ENCODE results near the gene KCNH5. TPM values are rescaled to one million over a fixed set of nuclear protein-coding genes. Genes with fewer than 3 reads are reported as not detected.
A peak's percentile ranks its signal among the peaks of the same experiment; 100 is the strongest.

KCNH5 gene
- total RNA-seq, 1 donor from 2014 or later: 3.1 TPM

- Mint-ChIP-seq H3K36me3 (ENCODE audit: insufficient read depth) (no peaks in the 10 kb centered on the region), H3K9me3 (ENCODE audit: low read depth) (no peaks in the 10 kb centered on the region), H3K27me3 (peaks cover 36% of the 10 kb centered on the region), H3K27ac (no peak overlapping the region), H3K4me3 (ENCODE audit: low read depth) (peak overlapping the region; percentile 76), H3K4me1 (ENCODE audit: low read depth) (peaks cover 5% of the 10 kb centered on the region)
- no peak for DNase-seq (ENCODE audit: low spot score, unreplicated experiment)
- TF ChIP-seq, protein P1, sequence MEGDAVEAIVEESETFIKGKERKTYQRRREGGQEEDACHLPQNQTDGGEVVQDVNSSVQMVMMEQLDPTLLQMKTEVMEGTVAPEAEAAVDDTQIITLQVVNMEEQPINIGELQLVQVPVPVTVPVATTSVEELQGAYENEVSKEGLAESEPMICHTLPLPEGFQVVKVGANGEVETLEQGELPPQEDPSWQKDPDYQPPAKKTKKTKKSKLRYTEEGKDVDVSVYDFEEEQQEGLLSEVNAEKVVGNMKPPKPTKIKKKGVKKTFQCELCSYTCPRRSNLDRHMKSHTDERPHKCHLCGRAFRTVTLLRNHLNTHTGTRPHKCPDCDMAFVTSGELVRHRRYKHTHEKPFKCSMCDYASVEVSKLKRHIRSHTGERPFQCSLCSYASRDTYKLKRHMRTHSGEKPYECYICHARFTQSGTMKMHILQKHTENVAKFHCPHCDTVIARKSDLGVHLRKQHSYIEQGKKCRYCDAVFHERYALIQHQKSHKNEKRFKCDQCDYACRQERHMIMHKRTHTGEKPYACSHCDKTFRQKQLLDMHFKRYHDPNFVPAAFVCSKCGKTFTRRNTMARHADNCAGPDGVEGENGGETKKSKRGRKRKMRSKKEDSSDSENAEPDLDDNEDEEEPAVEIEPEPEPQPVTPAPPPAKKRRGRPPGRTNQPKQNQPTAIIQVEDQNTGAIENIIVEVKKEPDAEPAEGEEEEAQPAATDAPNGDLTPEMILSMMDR (IDR thresholded peaks at IDR 0.05; ENCODE audit: unreplicated experiment): no peak
These were observed 1.3 kb upstream of the KCNH5 start for GRCh38 chr14:63046339-63047268.

- Mint-ChIP-seq H3K36me3 (ENCODE audit: insufficient read depth) (no peaks in the 10 kb centered on the region), H3K27me3 (peaks cover 36% of the 10 kb centered on the region), H3K27ac (no peak overlapping the region)
These were observed 508 bp upstream of the KCNH5 start for GRCh38 chr14:63045612-63046320.

GRCh38 chr14:63039866-63040265 is 5.4 kb downstream of the KCNH5 start:
- Mint-ChIP-seq H3K27me3 (peaks cover 25% of the 10 kb centered on the region), H3K4me1 (ENCODE audit: low read depth) (peaks cover 2% of the 10 kb centered on the region), H3K4me3 (ENCODE audit: low read depth) (no peak overlapping the region), H3K36me3 (ENCODE audit: insufficient read depth) (no peaks in the 10 kb centered on the region), H3K27ac (no peak overlapping the region), H3K9me3 (ENCODE audit: low read depth) (no peaks in the 10 kb centered on the region)
- TF ChIP-seq, protein P1 (IDR thresholded peaks at IDR 0.05; ENCODE audit: unreplicated experiment): peak; percentile 82
- DNase-seq (ENCODE audit: low spot score, unreplicated experiment): no peak

More at GRCh38 chr14:63045612-63046320, 508 bp upstream of the KCNH5 start:
- DNase-seq (ENCODE audit: low spot score, unreplicated experiment): peak; percentile 76
- Mint-ChIP-seq H3K9me3 (ENCODE audit: low read depth) (no peaks in the 10 kb centered on the region), H3K4me3 (ENCODE audit: low read depth) (peak overlapping the region; percentile 76), H3K4me1 (ENCODE audit: low read depth) (peaks cover 5% of the 10 kb centered on the region)
- TF ChIP-seq, protein P1 (IDR thresholded peaks at IDR 0.05; ENCODE audit: unreplicated experiment): peak; percentile 46

GRCh38 chr14:63032641-63033040 is 12.6 kb downstream of the KCNH5 start:
- no peaks in the 10 kb centered on the region for H3K27me3 Mint-ChIP-seq
- H3K4me1 Mint-ChIP-seq (ENCODE audit: low read depth): peaks cover 9% of the 10 kb centered on the region
- DNase-seq (ENCODE audit: low spot score, unreplicated experiment): no peak
- no peak overlapping the region for H3K4me3 Mint-ChIP-seq (ENCODE audit: low read depth)
- H3K36me3 Mint-ChIP-seq (ENCODE audit: insufficient read depth): no peaks in the 10 kb centered on the region
- H3K27ac Mint-ChIP-seq: no peak overlapping the region
- no peaks in the 10 kb centered on the region for H3K9me3 Mint-ChIP-seq (ENCODE audit: low read depth)
- TF ChIP-seq, protein P1 (IDR thresholded peaks at IDR 0.05; ENCODE audit: unreplicated experiment): no peak

GRCh38 chr14:63032076-63032475 is 13.2 kb downstream of the KCNH5 start:
- TF ChIP-seq, protein P1 (IDR thresholded peaks at IDR 0.05; ENCODE audit: unreplicated experiment): no peak
- Mint-ChIP-seq H3K4me1 (ENCODE audit: low read depth) (peaks cover 9% of the 10 kb centered on the region), H3K9me3 (ENCODE audit: low read depth) (no peaks in the 10 kb centered on the region), H3K4me3 (ENCODE audit: low read depth) (no peak overlapping the region), H3K36me3 (ENCODE audit: insufficient read depth) (no peaks in the 10 kb centered on the region), H3K27me3 (no peaks in the 10 kb centered on the region), H3K27ac (no peak overlapping the region)
- no peak for DNase-seq (ENCODE audit: low spot score, unreplicated experiment)
